ENCODE measurements around the gene SMYD3.

DNA sequence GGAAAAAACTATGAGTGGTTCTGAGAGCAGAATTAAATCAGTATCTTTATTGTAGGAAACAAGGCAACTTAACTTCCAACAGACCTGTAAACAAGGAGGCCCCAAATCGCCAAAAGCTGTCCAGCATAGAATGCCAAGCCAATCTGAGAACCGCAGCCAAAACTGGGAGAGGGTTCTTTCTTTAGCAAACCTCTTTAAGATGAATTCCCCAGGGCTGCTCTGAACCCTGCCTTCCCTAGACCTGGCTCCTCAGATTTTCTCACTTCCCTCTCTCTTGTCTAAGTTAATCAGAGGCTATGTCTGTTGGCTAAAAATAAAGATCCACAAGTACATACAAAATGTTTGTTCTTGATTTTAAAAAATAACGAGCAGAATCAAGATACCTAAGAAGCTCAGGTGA lies 141.4 kb downstream of the SMYD3 start:
- TF ChIP-seq, protein P1, sequence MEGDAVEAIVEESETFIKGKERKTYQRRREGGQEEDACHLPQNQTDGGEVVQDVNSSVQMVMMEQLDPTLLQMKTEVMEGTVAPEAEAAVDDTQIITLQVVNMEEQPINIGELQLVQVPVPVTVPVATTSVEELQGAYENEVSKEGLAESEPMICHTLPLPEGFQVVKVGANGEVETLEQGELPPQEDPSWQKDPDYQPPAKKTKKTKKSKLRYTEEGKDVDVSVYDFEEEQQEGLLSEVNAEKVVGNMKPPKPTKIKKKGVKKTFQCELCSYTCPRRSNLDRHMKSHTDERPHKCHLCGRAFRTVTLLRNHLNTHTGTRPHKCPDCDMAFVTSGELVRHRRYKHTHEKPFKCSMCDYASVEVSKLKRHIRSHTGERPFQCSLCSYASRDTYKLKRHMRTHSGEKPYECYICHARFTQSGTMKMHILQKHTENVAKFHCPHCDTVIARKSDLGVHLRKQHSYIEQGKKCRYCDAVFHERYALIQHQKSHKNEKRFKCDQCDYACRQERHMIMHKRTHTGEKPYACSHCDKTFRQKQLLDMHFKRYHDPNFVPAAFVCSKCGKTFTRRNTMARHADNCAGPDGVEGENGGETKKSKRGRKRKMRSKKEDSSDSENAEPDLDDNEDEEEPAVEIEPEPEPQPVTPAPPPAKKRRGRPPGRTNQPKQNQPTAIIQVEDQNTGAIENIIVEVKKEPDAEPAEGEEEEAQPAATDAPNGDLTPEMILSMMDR (conservative IDR thresholded peaks at IDR 0.05) = no peak
- TF ChIP-seq ZFX (IDR thresholded peaks at IDR 0.05) = no peak

Data from C4-2B (cell line).